Osteoblast (primary cell): Measurements from ENCODE around the gene SLC35F1. TPM values are rescaled to one million over a fixed set of nuclear protein-coding genes. Genes with fewer than 3 reads are reported as not detected.

Source experiments
- DNase-seq: peaks from one replicate; pipeline ENCODE4 v3.0.0; 2011; ENCODE audit warnings: low spot score, mixed read lengths; ENCODE audit not compliant: insufficient read length; ENCODE audit errors: missing footprints
- H2AFZ ChIP-seq: 2 replicates; pipeline ENCODE4 v1.6.0; 2011; ENCODE audit warnings: mild to moderate bottlenecking, low read length
- H3K27ac ChIP-seq: 2 replicates; pipeline ENCODE4 v1.5.1; 2011; ENCODE audit warnings: mild to moderate bottlenecking, low read depth, low read length, moderate library complexity
- H3K27me3 ChIP-seq: 2 replicates; pipeline ENCODE4 v1.6.0; 2012; ENCODE audit warnings: mild to moderate bottlenecking, control low read depth, inconsistent platforms, low read length, moderate library complexity; ENCODE audit not compliant: insufficient read depth
- H3K36me3 ChIP-seq: 2 replicates; pipeline ENCODE4 v1.5.1; 2011; ENCODE audit warnings: mild to moderate bottlenecking, low read length, control low read depth, moderate library complexity; ENCODE audit not compliant: insufficient read depth
- H3K4me1 ChIP-seq: 2 replicates; pipeline ENCODE4 v1.5.1; 2011; ENCODE audit warnings: mild to moderate bottlenecking, low read length, control low read depth, moderate library complexity; ENCODE audit not compliant: insufficient read depth
- H3K4me2 ChIP-seq: 2 replicates; pipeline ENCODE4 v1.6.0; 2011; ENCODE audit warnings: mild to moderate bottlenecking, low read length; ENCODE audit not compliant: insufficient read depth
- H3K4me3 ChIP-seq: fragments of 200-600 bp; sonication (generic); 3 replicates; pipeline ENCODE4 v1.5.1; 2012; ENCODE audit warnings: mild to moderate bottlenecking, low read length, inconsistent platforms; ENCODE audit not compliant: insufficient read depth
- H3K79me2 ChIP-seq: 2 replicates; pipeline ENCODE4 v1.6.0; 2012; ENCODE audit warnings: mild to moderate bottlenecking, low read length, control low read depth, inconsistent platforms; ENCODE audit not compliant: insufficient read depth
- H3K9me3 ChIP-seq: 2 replicates; pipeline ENCODE4 v1.5.1; 2011; ENCODE audit warnings: low read depth, low read length, control low read depth
- H4K20me1 ChIP-seq: 2 replicates; pipeline ENCODE4 v1.6.0; 2012; ENCODE audit warnings: mild to moderate bottlenecking, low read length, control low read depth; ENCODE audit not compliant: insufficient read depth
- total RNA-seq: library from RNA; depleted of rRNA; stranded (reverse); fragments of >200 nt; gene quantifications from 2 replicates; pipeline ENCODE4 v1.2.3, GENCODE V29; 2012
- TF ChIP-seq, protein P1 (sequence below): IDR thresholded peaks from 2 replicates; pipeline ENCODE4 v1.5.1; 2011; ENCODE audit warnings: mild to moderate bottlenecking, low read depth, low read length, moderate library complexity; ENCODE audit errors: extremely low read depth

SLC35F1 gene
- total RNA-seq, 1 donor, result under 0.01 TPM

DNA sequence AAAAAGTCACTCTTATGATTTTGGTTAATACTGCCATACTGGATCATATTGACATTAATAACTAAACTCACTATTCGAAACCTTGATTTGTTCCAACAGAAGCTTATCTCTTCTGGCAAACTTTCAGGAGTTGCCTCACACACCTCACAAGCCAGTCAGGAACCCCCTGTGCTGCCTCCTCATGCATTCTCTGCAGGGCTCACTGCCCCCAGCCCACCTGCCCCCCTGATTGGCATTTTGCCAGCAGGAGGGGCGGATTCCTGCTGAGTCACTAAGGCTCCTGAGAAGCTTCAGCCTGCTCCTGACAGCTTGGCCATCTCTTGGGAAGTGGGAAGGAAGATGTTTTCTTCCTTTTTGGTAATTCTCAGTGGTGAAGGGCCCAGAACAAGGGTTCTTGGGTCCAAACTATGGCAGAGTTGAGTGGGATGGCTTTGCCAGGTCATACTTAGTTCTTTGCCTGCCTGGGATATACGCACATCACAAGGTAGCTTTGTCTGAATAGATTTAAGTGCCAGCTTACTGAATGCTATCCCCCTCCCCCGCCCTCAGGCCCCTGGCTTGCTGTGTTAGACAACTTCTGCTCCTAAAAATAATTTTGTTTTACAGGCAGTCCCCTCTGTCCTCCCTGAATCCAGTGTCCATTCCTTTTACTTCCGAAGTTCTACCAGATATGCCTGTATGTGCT, 31.4 kb downstream of the SLC35F1 start:
- Histone ChIP-seq H3K4me2 (no peak overlapping the region), H3K27me3 (no peaks in the 10 kb centered on the region), H3K9me3 (no peaks in the 10 kb centered on the region), H4K20me1 (no peaks in the 10 kb centered on the region), H2AFZ (no peak overlapping the region), H3K36me3 (no peaks in the 10 kb centered on the region), H3K79me2 (no peaks in the 10 kb centered on the region), H3K27ac (no peak overlapping the region), H3K4me1 (no peaks in the 10 kb centered on the region), H3K4me3 (no peak overlapping the region)
- DNase-seq, result no peak
- TF ChIP-seq, protein P1, sequence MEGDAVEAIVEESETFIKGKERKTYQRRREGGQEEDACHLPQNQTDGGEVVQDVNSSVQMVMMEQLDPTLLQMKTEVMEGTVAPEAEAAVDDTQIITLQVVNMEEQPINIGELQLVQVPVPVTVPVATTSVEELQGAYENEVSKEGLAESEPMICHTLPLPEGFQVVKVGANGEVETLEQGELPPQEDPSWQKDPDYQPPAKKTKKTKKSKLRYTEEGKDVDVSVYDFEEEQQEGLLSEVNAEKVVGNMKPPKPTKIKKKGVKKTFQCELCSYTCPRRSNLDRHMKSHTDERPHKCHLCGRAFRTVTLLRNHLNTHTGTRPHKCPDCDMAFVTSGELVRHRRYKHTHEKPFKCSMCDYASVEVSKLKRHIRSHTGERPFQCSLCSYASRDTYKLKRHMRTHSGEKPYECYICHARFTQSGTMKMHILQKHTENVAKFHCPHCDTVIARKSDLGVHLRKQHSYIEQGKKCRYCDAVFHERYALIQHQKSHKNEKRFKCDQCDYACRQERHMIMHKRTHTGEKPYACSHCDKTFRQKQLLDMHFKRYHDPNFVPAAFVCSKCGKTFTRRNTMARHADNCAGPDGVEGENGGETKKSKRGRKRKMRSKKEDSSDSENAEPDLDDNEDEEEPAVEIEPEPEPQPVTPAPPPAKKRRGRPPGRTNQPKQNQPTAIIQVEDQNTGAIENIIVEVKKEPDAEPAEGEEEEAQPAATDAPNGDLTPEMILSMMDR, result no peak

DNA sequence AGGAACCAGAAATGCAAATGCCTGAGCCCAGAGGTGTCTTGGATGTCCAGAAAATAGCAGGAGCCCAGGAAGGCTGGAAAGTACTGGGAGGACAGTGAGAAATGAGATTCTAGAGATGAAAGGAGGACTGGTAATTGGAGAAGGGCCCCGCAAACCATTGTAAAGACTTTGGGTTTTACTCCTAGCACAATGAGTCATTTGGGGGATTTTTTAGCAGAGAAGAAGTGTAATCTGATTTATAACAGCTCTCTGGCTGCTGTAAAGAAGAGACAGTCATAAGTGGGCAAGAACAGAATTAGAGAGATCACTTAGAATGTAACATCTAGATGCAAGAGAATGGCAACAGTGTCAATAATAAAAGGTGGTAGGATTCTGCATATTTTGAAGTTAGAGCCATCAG, 40.2 kb downstream of the SLC35F1 start:
- Histone ChIP-seq H3K27me3 (no peaks in the 10 kb centered on the region), H3K4me1 (no peaks in the 10 kb centered on the region), H2AFZ (no peak overlapping the region), H4K20me1 (no peaks in the 10 kb centered on the region), H3K79me2 (no peaks in the 10 kb centered on the region), H3K4me2 (no peak overlapping the region), H3K36me3 (no peaks in the 10 kb centered on the region), H3K27ac (no peak overlapping the region), H3K9me3 (no peaks in the 10 kb centered on the region), H3K4me3 (no peak overlapping the region)
- TF ChIP-seq, protein P1, result no peak
- DNase-seq, result no peak

DNA sequence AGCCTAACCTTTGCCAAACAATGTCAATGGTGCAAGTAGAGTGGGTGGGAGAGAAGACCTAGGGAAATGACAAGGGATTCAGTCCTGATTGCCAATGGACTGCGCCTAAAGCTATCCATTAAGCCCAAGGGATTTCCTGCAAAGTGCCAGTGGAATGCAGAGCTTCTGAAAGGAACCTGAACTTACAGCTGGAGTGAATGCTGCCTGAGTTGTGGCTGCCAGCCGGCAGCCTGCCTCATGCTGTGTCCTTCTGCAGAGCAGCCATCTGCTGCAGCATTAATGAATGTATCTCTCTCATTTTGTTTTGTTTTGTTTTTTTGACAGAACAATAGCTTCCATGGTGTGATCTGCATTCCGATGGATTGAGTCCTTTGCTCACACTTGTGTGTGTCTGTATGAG, 44.7 kb downstream of the SLC35F1 start:
- no peaks in the 10 kb centered on the region for H3K36me3 ChIP-seq
- H2AFZ ChIP-seq, result no peak overlapping the region
- H3K9me3 ChIP-seq, result no peaks in the 10 kb centered on the region
- H3K27ac ChIP-seq, result no peak overlapping the region
- H3K4me1 ChIP-seq, result no peaks in the 10 kb centered on the region
- H3K4me3 ChIP-seq, result no peak overlapping the region
- H4K20me1 ChIP-seq, result no peaks in the 10 kb centered on the region
- no peaks in the 10 kb centered on the region for H3K79me2 ChIP-seq
- TF ChIP-seq, protein P1, result no peak
- no peaks in the 10 kb centered on the region for H3K27me3 ChIP-seq
- no peak for DNase-seq
- H3K4me2 ChIP-seq, result no peak overlapping the region

DNA sequence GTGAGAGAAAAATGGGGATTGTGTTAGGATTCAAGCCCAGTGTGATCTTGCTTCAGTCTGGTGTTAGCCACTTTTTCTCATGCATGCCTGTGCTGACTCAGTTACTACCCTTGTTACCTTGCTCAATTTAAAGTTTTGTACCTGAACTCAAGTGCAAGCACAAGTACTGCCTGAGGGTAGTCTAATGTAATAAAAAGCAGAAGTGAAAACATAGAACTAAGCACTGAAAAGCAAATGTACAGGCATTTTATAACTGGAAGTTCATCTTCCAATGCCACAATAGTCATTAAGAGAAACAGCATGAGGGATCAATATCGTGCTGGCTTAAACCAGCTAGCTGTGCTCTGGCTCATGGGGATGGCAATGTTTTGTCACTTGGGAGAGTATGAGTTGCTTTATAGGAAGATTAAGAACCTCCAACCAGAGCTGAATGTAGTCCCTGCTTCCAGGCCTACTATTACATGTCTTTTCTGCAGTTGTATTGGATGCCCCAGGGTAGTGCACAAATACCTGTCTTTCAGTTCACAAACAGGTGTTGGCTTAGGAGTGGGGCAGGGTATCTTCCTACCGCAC, 48.7 kb downstream of the SLC35F1 start:
- H2AFZ ChIP-seq, result no peak overlapping the region
- H3K27ac ChIP-seq, result no peak overlapping the region
- DNase-seq, result no peak
- no peaks in the 10 kb centered on the region for H3K36me3 ChIP-seq
- H3K27me3 ChIP-seq, result no peaks in the 10 kb centered on the region
- H3K9me3 ChIP-seq, result no peaks in the 10 kb centered on the region
- H3K4me3 ChIP-seq, result no peak overlapping the region
- no peaks in the 10 kb centered on the region for H4K20me1 ChIP-seq
- H3K4me2 ChIP-seq, result no peak overlapping the region
- no peaks in the 10 kb centered on the region for H3K4me1 ChIP-seq
- no peaks in the 10 kb centered on the region for H3K79me2 ChIP-seq
- TF ChIP-seq, protein P1, result no peak
